Measurements from ENCODE around the gene LRRN3.

Gene LRRN3

GRCh38 chr7:111080495-111081105 lies 10.3 kb upstream of the LRRN3 start:
- no peak for DNase-seq

GRCh38 chr7:111081546-111082267 lies 9.2 kb upstream of the LRRN3 start:
- DNase-seq, result no peak

- DNase-seq, result no peak
Observed at GRCh38 chr7:111082351-111082750, 8.6 kb upstream of the LRRN3 start.

GRCh38 chr7:111083413-111083812 lies 7.5 kb upstream of the LRRN3 start:
- DNase-seq, result peak; percentile 13

- no peak for DNase-seq
Observed at GRCh38 chr7:111085356-111085755, 5.6 kb upstream of the LRRN3 start.

- no peak for DNase-seq
Observed at GRCh38 chr7:111086532-111086931, 4.4 kb upstream of the LRRN3 start.

- DNase-seq, result no peak
Observed at GRCh38 chr7:111088328-111088727, 2.6 kb upstream of the LRRN3 start.

- peak; percentile 84 for DNase-seq
Observed at GRCh38 chr7:111089822-111090426, 1.0 kb upstream of the LRRN3 start.

GRCh38 chr7:111091593-111092358 lies 849 bp downstream of the LRRN3 start:
- no peak for DNase-seq

GRCh38 chr7:111092406-111093236 lies 1.7 kb downstream of the LRRN3 start:
- no peak for DNase-seq

GRCh38 chr7:111093496-111093895 lies 2.6 kb downstream of the LRRN3 start:
- DNase-seq, result no peak

GRCh38 chr7:111094419-111094818 lies 3.5 kb downstream of the LRRN3 start:
- DNase-seq, result no peak

GRCh38 chr7:111096997-111097396 lies 6.1 kb downstream of the LRRN3 start:
- no peak for DNase-seq

- DNase-seq, result peak; percentile 81
Observed at GRCh38 chr7:111098011-111098925, 7.3 kb downstream of the LRRN3 start.

GRCh38 chr7:111098926-111099250 lies 8.0 kb downstream of the LRRN3 start:
- no peak for DNase-seq

GRCh38 chr7:111101856-111102646 lies 11.1 kb downstream of the LRRN3 start:
- no peak for DNase-seq

GRCh38 chr7:111103136-111103535 lies 12.2 kb downstream of the LRRN3 start:
- DNase-seq, result no peak

GRCh38 chr7:111103678-111104274 lies 12.8 kb downstream of the LRRN3 start:
- DNase-seq, result no peak

GRCh38 chr7:111104710-111105109 lies 13.8 kb downstream of the LRRN3 start:
- DNase-seq, result no peak

GRCh38 chr7:111105269-111105668 lies 14.3 kb downstream of the LRRN3 start:
- no peak for DNase-seq
